ENCODE results near the gene TNIK. TPM values are rescaled to one million over a fixed set of nuclear protein-coding genes. Genes with fewer than 3 reads are reported as not detected.

The TNIK gene
- total RNA-seq, 1 experiment from 2014 or later = 19.1 TPM

- in situ Hi-C loops (cut with HindIII; ENCODE audit: low pct_unique_long_range_greater_than_20kb, low sequenced_read_pairs) = loop anchor here (25.0 kb wide), 1 partner anchor 267 kb away; the partner anchor contains the start of gene TNIK
- no peak for DNase-seq (ENCODE audit: low read depth)
Measured at GRCh38 chr3:171194965-171195364, 265.2 kb downstream of the TNIK start.

DNA sequence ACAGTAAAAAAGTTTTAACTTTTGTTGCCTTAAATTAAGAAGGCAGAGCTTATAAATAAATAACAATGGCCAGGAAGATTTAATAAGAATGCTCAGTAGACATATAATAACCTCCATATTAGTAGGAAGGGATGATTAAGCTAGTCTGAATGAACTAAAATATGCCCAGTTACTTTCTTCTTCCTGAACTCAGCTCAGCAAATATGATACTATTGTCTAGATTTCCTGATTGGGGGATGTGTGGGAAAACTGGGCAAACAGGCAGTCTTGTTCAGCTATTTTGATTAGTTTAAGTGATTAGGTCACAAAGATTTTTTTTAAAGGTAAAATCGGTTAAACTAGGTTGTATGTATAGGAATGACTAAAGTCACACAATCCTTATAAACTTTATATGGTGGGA is 266.5 kb downstream of the TNIK start:
- in situ Hi-C loops (cut with HindIII; ENCODE audit: low pct_unique_long_range_greater_than_20kb, low sequenced_read_pairs) = loop anchor here (25.0 kb wide), 1 partner anchor 269 kb away; the partner anchor contains the start of gene TNIK
- no peak for DNase-seq (ENCODE audit: low read depth)

DNA sequence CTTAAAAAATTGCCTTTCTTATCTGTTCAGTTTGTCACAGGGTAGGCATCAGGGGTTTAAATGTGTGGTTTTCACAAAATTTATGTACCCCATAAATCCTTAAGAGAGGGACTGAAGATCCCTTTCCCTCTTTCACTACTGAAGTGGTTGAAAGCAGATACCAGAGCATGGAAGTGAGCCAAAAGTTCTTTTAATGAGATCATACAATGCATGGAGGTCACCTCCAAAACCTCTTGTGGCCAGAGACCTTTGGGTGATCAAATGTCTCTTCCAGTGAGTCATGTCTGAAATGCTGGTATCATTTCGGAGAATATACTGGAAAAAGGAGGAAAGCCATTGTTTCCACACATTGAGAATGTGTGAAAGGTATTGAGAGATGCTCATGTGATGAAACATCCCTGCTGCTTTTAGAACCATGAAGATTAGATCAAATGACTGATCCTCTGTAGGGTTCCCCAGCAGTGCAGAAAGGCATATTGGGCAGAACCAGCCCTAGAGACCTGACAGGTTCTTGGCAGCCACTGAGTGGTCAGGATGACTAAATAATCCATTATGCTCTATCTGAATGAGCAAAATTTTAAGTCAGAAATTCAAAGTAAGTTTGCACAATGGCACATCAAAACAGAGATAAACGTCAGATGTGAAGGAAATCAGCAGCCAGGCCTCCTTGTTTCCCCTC is 267.9 kb downstream of the TNIK start:
- peak; percentile 91 for DNase-seq (ENCODE audit: low read depth)
- in situ Hi-C loops (cut with HindIII; ENCODE audit: low pct_unique_long_range_greater_than_20kb, low sequenced_read_pairs) = loop anchor here (25.0 kb wide), 1 partner anchor 270 kb away; the partner anchor contains the start of gene TNIK

GRCh38 chr3:171190668-171191067 is 269.5 kb downstream of the TNIK start:
- in situ Hi-C loops (cut with HindIII; ENCODE audit: low pct_unique_long_range_greater_than_20kb, low sequenced_read_pairs) = loop anchor here (25.0 kb wide), 1 partner anchor 272 kb away; the partner anchor contains the start of gene TNIK
- DNase-seq (ENCODE audit: low read depth) = peak; percentile 59

GRCh38 chr3:171189394-171190080 is 270.7 kb downstream of the TNIK start:
- DNase-seq (ENCODE audit: low read depth) = no peak
- in situ Hi-C loops (cut with HindIII; ENCODE audit: low pct_unique_long_range_greater_than_20kb, low sequenced_read_pairs) = loop anchor here (25.0 kb wide), 1 partner anchor 273 kb away; the partner anchor contains the start of gene TNIK

GRCh38 chr3:171187706-171188290 is 272.4 kb downstream of the TNIK start:
- in situ Hi-C loops (cut with HindIII; ENCODE audit: low pct_unique_long_range_greater_than_20kb, low sequenced_read_pairs) = loop anchor here (25.0 kb wide), 1 partner anchor 275 kb away; the partner anchor contains the start of gene TNIK
- DNase-seq (ENCODE audit: low read depth) = peak; percentile 57

DNA sequence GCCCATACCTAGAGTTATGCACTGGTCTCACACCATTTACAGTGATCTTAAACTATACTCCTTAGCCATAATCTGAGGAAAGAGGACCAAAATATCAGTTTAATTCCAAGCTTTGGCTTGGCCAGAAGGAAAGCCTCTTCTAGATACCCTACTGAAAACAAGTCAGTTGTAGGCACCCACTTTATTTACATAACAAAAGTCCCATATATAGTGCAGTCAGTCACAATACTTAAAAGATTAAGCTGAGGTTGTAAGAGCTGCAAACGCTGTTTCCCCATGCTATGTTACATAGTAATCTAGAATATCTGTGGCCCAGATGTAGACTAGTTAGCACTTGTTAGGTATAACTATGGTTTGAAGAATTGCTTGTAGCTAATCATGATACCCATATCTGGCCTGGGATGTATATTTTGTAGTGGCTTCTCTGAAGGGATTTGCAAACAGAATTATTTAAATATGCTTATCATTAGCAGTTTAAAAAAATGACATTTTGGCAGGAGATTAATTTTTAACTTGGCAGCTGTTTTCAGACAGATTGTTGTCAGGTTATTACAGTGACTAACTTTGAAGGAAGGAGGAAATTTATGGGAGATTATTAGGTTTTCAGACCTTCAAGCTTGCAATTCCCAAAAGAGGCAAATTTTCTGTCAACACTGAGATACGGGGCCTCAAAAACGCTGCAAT is 273.2 kb downstream of the TNIK start:
- in situ Hi-C loops (cut with HindIII; ENCODE audit: low pct_unique_long_range_greater_than_20kb, low sequenced_read_pairs) = loop anchor here (25.0 kb wide), 1 partner anchor 275 kb away; the partner anchor contains the start of gene TNIK

GRCh38 chr3:171186383-171186782 is 273.8 kb downstream of the TNIK start:
- DNase-seq (ENCODE audit: low read depth) = no peak
- in situ Hi-C loops (cut with HindIII; ENCODE audit: low pct_unique_long_range_greater_than_20kb, low sequenced_read_pairs) = loop anchor here (25.0 kb wide), 1 partner anchor 276 kb away; the partner anchor contains the start of gene TNIK

More for the DNA sequence above, 273.2 kb downstream of the TNIK start:
- DNase-seq (ENCODE audit: low read depth) = no peak

DNA sequence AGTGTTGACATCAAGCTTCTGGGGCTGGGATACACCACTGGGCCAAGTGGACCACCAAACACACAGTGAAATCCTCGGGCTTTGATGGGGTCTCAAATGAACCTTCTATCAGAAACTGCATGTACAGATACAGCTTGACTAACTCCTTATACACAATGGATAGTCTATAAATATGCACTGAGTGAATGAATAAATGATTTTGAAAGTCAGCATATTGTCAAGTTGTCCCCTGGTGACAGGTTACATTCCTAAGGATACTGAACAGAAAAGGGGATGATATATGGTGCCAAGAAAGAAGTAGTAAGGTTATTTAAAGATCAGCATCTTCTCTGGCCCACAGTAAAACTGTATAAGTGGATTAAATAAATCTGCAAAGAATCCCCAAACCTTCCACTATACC is 274.2 kb downstream of the TNIK start:
- DNase-seq (ENCODE audit: low read depth) = no peak
- in situ Hi-C loops (cut with HindIII; ENCODE audit: low pct_unique_long_range_greater_than_20kb, low sequenced_read_pairs) = loop anchor here (25.0 kb wide), 1 partner anchor 276 kb away; the partner anchor contains the start of gene TNIK

DNA sequence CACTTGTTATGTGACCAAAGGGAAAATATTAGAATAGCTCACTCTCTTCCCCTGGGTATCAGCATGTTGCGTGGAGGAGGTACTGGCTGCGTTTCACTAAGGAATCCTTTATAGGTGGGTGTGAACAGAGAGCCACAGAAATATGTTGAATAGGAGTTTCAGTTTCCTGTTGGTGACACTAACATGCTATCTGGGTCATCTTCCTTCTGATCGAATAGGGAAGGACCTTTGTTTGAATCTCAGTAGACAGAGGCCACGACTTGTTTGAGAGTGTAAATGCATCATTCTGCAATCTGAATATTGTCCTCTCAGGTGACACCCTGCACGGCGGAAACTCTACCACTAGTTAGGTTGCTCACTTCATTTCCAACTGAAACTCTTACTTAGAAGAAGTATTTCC is 275.8 kb downstream of the TNIK start:
- DNase-seq (ENCODE audit: low read depth) = no peak
- in situ Hi-C loops (cut with HindIII; ENCODE audit: low pct_unique_long_range_greater_than_20kb, low sequenced_read_pairs) = loop anchor here (25.0 kb wide), 1 partner anchor 278 kb away; the partner anchor contains the start of gene TNIK

DNA sequence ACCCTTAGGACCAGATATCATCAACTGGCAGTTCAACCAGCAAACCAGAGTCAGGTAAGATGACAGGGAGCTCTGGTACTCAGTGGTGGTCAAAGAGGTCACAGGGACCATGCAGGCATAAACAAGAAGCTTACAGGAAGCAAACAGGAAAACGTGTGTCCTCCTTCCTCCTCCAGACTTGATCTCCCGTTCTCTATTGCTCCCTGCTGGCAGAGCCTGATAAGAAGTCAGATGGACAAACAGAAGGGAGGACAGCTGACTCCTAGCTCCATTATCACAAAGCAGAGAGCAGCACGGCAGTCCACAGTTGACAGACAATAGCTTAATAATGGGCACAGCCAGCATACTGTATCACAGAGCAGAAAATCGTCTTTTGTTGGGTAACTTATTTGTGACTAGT is 277.2 kb downstream of the TNIK start:
- in situ Hi-C loops (cut with HindIII; ENCODE audit: low pct_unique_long_range_greater_than_20kb, low sequenced_read_pairs) = loop anchor here (25.0 kb wide), 1 partner anchor 279 kb away; the partner anchor contains the start of gene TNIK
- DNase-seq (ENCODE audit: low read depth) = no peak

DNA sequence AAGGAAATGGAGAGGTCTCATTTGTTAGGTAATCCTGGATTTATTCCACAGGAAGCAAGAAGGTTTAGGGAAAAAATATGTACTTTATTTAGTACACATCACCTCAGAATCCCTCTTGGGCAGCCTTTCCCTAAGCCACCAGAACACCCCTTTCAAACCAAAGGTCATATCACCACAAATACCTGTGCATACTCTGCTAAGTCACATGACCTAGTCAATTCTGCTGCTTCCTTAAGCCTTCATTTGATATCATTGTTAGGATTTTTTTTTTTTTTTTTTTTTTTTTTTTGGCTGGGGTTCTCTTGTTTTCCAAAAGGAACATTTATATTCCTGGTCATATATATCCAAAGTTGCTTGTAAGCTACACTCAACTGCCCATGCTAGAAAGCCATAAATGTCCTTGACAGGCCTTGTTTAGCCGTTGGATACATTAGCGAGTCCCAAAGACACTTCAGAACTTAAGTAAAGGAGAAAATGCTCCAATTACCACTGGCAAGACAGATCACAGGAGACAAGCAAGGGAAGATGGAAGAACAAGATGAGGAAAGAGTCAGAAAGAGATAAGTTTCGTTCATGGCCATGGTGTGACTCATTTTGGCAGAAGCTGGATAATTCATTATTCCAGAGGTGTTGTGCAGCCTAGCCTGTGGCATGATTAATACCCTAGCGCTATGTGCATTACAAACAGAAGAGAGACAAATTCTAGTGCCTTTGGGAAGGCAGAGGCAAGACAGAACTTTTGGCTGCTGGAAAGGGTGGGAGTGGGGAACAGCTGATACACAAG is 278.1 kb downstream of the TNIK start:
- in situ Hi-C loops (cut with HindIII; ENCODE audit: low pct_unique_long_range_greater_than_20kb, low sequenced_read_pairs) = loop anchor here (25.0 kb wide), 1 partner anchor 280 kb away; the partner anchor contains the start of gene TNIK
- peak; percentile 43 for DNase-seq (ENCODE audit: low read depth)

GRCh38 chr3:171178714-171179113 is 281.5 kb downstream of the TNIK start:
- in situ Hi-C loops (cut with HindIII; ENCODE audit: low pct_unique_long_range_greater_than_20kb, low sequenced_read_pairs) = loop anchor here (25.0 kb wide), 1 partner anchor 284 kb away; the partner anchor contains the start of gene TNIK

DNA sequence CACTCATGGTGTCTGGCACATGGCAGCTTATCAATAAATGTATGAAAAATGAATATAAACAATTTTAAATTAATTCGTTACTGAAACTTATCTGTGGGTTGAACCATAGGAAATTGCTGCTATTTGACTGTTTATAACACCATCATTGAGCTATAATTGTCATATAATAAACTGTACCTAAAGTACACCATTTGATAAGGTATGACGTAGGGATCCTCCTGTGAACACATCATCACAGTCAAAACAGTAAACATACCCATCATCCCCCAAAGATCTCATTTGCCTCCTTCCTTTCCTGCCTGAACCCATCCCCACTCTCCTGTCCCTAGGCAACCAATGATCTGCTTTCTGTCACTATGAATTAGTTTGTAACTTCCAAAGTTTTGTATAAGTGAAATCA is 282.7 kb downstream of the TNIK start:
- in situ Hi-C loops (cut with HindIII; ENCODE audit: low pct_unique_long_range_greater_than_20kb, low sequenced_read_pairs) = loop anchor here (25.0 kb wide), 1 partner anchor 285 kb away; the partner anchor contains the start of gene TNIK
- DNase-seq (ENCODE audit: low read depth) = no peak

More at GRCh38 chr3:171178714-171179113, 281.5 kb downstream of the TNIK start:
- DNase-seq (ENCODE audit: low read depth) = no peak

DNA sequence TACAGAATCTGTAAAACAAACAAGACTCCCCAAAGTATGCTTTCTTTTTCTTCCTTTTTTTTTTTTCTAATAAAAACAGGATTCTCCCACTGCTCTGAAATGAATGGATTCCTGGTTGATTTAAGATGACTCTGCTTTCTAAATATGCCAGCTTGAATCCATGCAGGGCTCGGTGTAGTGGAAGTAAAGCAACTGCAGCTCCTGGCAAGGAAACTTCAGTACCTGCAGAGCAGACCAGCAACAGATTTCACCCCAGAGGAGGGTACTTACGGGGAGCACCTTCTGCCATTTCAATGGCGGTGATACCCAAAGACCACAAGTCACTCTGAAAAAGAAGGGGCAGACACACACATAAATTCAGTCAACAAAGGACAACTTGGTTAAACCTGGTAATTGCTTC is 283.1 kb downstream of the TNIK start:
- in situ Hi-C loops (cut with HindIII; ENCODE audit: low pct_unique_long_range_greater_than_20kb, low sequenced_read_pairs) = loop anchor here (25.0 kb wide), 1 partner anchor 285 kb away; the partner anchor contains the start of gene TNIK
- no peak for DNase-seq (ENCODE audit: low read depth)

DNA sequence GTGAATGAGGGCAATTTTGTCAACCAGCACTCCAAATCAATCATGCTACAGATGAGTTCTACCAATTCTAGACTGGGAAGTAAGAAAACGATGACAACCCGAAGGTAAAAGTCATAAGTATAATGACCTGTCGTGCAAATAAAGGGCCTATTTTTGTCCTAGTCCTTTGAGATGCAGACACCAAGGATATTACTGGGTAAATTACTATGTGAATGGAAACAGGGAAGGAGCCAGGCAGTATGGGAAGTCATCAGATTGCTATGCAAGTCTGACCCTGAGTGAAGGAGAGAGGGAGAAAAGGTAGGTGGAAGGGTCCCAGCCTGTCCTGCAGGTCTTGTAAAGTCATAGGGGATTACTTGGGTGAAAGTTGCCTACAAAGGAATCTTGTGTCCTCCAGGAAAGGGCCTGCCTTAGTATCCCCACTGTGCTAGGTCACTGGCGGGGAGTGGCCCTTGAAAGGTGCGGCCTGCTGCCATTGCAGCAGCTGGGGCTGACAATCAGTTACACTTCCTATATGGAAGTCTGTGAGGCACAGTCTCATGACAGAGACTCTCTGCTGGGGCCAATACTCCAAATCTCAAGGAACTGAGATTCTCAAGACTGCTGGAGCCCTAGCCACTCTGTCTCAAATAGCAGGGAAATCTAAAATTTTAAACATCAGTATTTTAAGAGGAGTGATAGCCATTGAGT is 283.8 kb downstream of the TNIK start:
- no peak for DNase-seq (ENCODE audit: low read depth)
- in situ Hi-C loops (cut with HindIII; ENCODE audit: low pct_unique_long_range_greater_than_20kb, low sequenced_read_pairs) = loop anchor here (25.0 kb wide), 1 partner anchor 286 kb away; the partner anchor contains the start of gene TNIK
